ENCODE data around the gene SMC4.

SMC4 gene

GRCh38 chr3:160381470-160381869 is 18.0 kb upstream of the SMC4 start:
- H3K27ac ChIP-seq: no peak overlapping the region
- no peak for TF ChIP-seq CTCF (conservative IDR thresholded peaks at IDR 0.05)
- no peak for TF ChIP-seq ZFX (IDR thresholded peaks at IDR 0.05)

GRCh38 chr3:160384639-160385318 is 14.7 kb upstream of the SMC4 start:
- no peak overlapping the region for H3K27ac ChIP-seq
- TF ChIP-seq CTCF (conservative IDR thresholded peaks at IDR 0.05) (no peak), ZFX (IDR thresholded peaks at IDR 0.05) (no peak)

GRCh38 chr3:160390565-160391138 is 8.8 kb upstream of the SMC4 start:
- no peak overlapping the region for H3K27ac ChIP-seq
- no peak for TF ChIP-seq ZFX (IDR thresholded peaks at IDR 0.05)
- TF ChIP-seq CTCF (conservative IDR thresholded peaks at IDR 0.05): no peak

GRCh38 chr3:160392798-160393197 is 6.7 kb upstream of the SMC4 start:
- no peak for TF ChIP-seq CTCF (conservative IDR thresholded peaks at IDR 0.05)
- no peak for TF ChIP-seq ZFX (IDR thresholded peaks at IDR 0.05)

GRCh38 chr3:160393346-160394008 is 6.0 kb upstream of the SMC4 start:
- H3K27ac ChIP-seq: no peak overlapping the region
- TF ChIP-seq ZFX (IDR thresholded peaks at IDR 0.05) (no peak), CTCF (conservative IDR thresholded peaks at IDR 0.05) (no peak)

More at GRCh38 chr3:160392798-160393197, 6.7 kb upstream of the SMC4 start:
- H3K27ac ChIP-seq: no peak overlapping the region

GRCh38 chr3:160394009-160394392 is 5.4 kb upstream of the SMC4 start:
- H3K27ac ChIP-seq: no peak overlapping the region
- TF ChIP-seq ZFX (IDR thresholded peaks at IDR 0.05): no peak
- no peak for TF ChIP-seq CTCF (conservative IDR thresholded peaks at IDR 0.05)

- no peak overlapping the region for H3K27ac ChIP-seq
- no peak for TF ChIP-seq CTCF (conservative IDR thresholded peaks at IDR 0.05)
- TF ChIP-seq ZFX (IDR thresholded peaks at IDR 0.05): no peak
These were observed 4.2 kb upstream of the SMC4 start for GRCh38 chr3:160395297-160395696.

Measured in C4-2B (cell line).